Ishikawa (cell line): ENCODE results near the gene ARFGAP1.

ENCODE experiments used
- CEBPB ChIP-seq: IDR thresholded peaks from 2 replicates; pipeline ENCODE4 v1.6.1; 2012
- CREB1 ChIP-seq: IDR thresholded peaks from 2 replicates; pipeline ENCODE4 v1.6.1; 2012; ENCODE audit warnings: low read depth
- EP300 ChIP-seq: IDR thresholded peaks from 2 replicates; pipeline ENCODE4 v1.6.1; 2012; ENCODE audit warnings: borderline replicate concordance
- FOXM1 ChIP-seq: IDR thresholded peaks from 2 replicates; pipeline ENCODE4 v1.6.1; 2012; ENCODE audit warnings: low read depth, borderline replicate concordance
- MAX ChIP-seq: IDR thresholded peaks from 2 replicates; pipeline ENCODE4 v1.6.1; 2012
- NFIC ChIP-seq: IDR thresholded peaks from 2 replicates; pipeline ENCODE4 v1.6.1; 2012
- RAD21 ChIP-seq: IDR thresholded peaks from 2 replicates; pipeline ENCODE4 v1.6.1; 2012; ENCODE audit warnings: low read depth
- REST ChIP-seq: IDR thresholded peaks from 2 replicates; pipeline ENCODE4 v1.6.1; 2012; ENCODE audit warnings: low read depth, mild to moderate bottlenecking
- TAF1 ChIP-seq: IDR thresholded peaks from 2 replicates; pipeline ENCODE4 v1.6.1; 2012; ENCODE audit warnings: low read depth, mild to moderate bottlenecking
- ZBTB7A ChIP-seq: IDR thresholded peaks from 2 replicates; pipeline ENCODE4 v1.6.1; 2012; ENCODE audit warnings: low read depth

- TF ChIP-seq CREB1: no peak
- no peak for TF ChIP-seq MAX
- no peak for TF ChIP-seq RAD21
- TF ChIP-seq CEBPB: no peak
- no peak for TF ChIP-seq ZBTB7A
- no peak for TF ChIP-seq EP300
- no peak for TF ChIP-seq REST
- no peak for TF ChIP-seq FOXM1
- no peak for TF ChIP-seq NFIC
- no peak for TF ChIP-seq TAF1
These were observed 4.3 kb downstream of the ARFGAP1 start for GRCh38 chr20:63276956-63277355.
